ENCODE results near the gene EFCAB14. TPM values are rescaled to one million over a fixed set of nuclear protein-coding genes. Genes with fewer than 3 reads are reported as not detected.

Gene EFCAB14
- total RNA-seq, 1 donor from 2014 or later = 59.0 TPM

- H3K27me3 ChIP-seq (ENCODE audit: low read depth) = no peaks in the 10 kb centered on the region
- DNase-seq = peak; percentile 70
- peak overlapping the region; percentile 25 for H3K27ac ChIP-seq (replicated peaks)
- intact Hi-C loops (cut with micrococcal nuclease) = no loop called here
- no peak overlapping the region for H3K4me3 ChIP-seq
- no peaks in the 10 kb centered on the region for H3K9me3 ChIP-seq (replicated peaks)
- H3K4me1 ChIP-seq = peaks cover 39% of the 10 kb centered on the region
- TF ChIP-seq CTCF (IDR thresholded peaks at IDR 0.05; ENCODE audit: borderline replicate concordance) = no peak
- peaks cover 96% of the 10 kb centered on the region for H3K36me3 ChIP-seq
Observed at GRCh38 chr1:46687093-46687659, 31.7 kb downstream of the EFCAB14 start.

- no peaks in the 10 kb centered on the region for H3K9me3 ChIP-seq (replicated peaks)
- no peaks in the 10 kb centered on the region for H3K27me3 ChIP-seq (ENCODE audit: low read depth)
- peaks cover 38% of the 10 kb centered on the region for H3K4me1 ChIP-seq
- no peak overlapping the region for H3K27ac ChIP-seq (replicated peaks)
- no peak overlapping the region for H3K4me3 ChIP-seq
- H3K36me3 ChIP-seq = peaks cover 96% of the 10 kb centered on the region
- DNase-seq = no peak
- no peak for TF ChIP-seq CTCF (IDR thresholded peaks at IDR 0.05; ENCODE audit: borderline replicate concordance)
- intact Hi-C loops (cut with micrococcal nuclease) = no loop called here
Observed at GRCh38 chr1:46686255-46686654, 32.7 kb downstream of the EFCAB14 start.

GRCh38 chr1:46684670-46685069, 34.2 kb downstream of the EFCAB14 start:
- H3K36me3 ChIP-seq = peaks cover 96% of the 10 kb centered on the region
- intact Hi-C loops (cut with micrococcal nuclease) = no loop called here
- H3K27me3 ChIP-seq (ENCODE audit: low read depth) = no peaks in the 10 kb centered on the region
- DNase-seq = no peak
- no peak overlapping the region for H3K27ac ChIP-seq (replicated peaks)
- no peak overlapping the region for H3K4me3 ChIP-seq
- no peak for TF ChIP-seq CTCF (IDR thresholded peaks at IDR 0.05; ENCODE audit: borderline replicate concordance)
- peaks cover 31% of the 10 kb centered on the region for H3K4me1 ChIP-seq
- no peaks in the 10 kb centered on the region for H3K9me3 ChIP-seq (replicated peaks)

- H3K27me3 ChIP-seq (ENCODE audit: low read depth) = no peaks in the 10 kb centered on the region
- no peaks in the 10 kb centered on the region for H3K9me3 ChIP-seq (replicated peaks)
- DNase-seq = no peak
- peaks cover 19% of the 10 kb centered on the region for H3K4me1 ChIP-seq
- TF ChIP-seq CTCF (IDR thresholded peaks at IDR 0.05; ENCODE audit: borderline replicate concordance) = no peak
- H3K27ac ChIP-seq (replicated peaks) = no peak overlapping the region
- H3K4me3 ChIP-seq = no peak overlapping the region
- H3K36me3 ChIP-seq = peaks cover 98% of the 10 kb centered on the region
- intact Hi-C loops (cut with micrococcal nuclease) = no loop called here
Observed at GRCh38 chr1:46682064-46682463, 36.9 kb downstream of the EFCAB14 start.

GRCh38 chr1:46681333-46682034, 37.4 kb downstream of the EFCAB14 start:
- Histone ChIP-seq H3K27me3 (ENCODE audit: low read depth) (no peaks in the 10 kb centered on the region), H3K4me1 (peaks cover 13% of the 10 kb centered on the region), H3K36me3 (peaks cover 94% of the 10 kb centered on the region), H3K27ac (replicated peaks) (no peak overlapping the region), H3K9me3 (replicated peaks) (no peaks in the 10 kb centered on the region), H3K4me3 (no peak overlapping the region)
- no peak for TF ChIP-seq CTCF (IDR thresholded peaks at IDR 0.05; ENCODE audit: borderline replicate concordance)
- intact Hi-C loops (cut with micrococcal nuclease) = no loop called here
- no peak for DNase-seq
